ENCODE data around the gene ARHGAP24. TPM values are rescaled to one million over a fixed set of nuclear protein-coding genes. Genes with fewer than 3 reads are reported as not detected.

ARHGAP24 gene
- total RNA-seq, 1 experiment from 2014 or later: 1.3 TPM

DNA sequence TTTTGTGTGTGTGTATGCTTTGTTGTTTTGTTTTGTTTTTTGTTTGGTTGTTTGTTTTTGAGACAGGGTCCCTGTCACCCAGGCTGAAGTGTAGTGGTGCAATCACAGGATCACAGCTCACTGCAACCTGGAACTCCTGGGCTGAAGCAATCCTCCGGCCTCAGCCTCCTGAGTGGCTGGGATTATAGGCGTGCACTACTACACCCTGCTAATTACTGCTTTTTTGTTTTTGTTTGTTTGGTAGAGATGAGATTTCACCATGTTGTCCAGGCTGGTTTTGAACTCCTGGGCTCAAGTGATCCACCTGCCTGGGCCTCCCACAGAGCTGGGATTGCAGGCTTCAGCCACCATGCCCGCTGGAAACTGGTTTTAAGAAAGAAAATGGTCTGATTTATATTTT, 44.7 kb upstream of the ARHGAP24 start:
- no peak for ATAC-seq
- RAD21 ChIA-PET (ENCODE audit: low non-redundant PET in 1 of 2, low total read pairs in 2 of 2, uncharacterized antibody in 2 of 2, unreplicated experiment in 2 of 2): no interaction called here

More for the DNA sequence above, 44.7 kb upstream of the ARHGAP24 start:
- Histone ChIP-seq H3K9me3 (ENCODE audit: control insufficient read depth in 1 of 2, insufficient read depth in 1 of 2, low read depth in 1 of 2, low read length in 2 of 2) (no peaks in the 10 kb centered on the region), H4K20me1 (ENCODE audit: insufficient read depth) (no peaks in the 10 kb centered on the region), H3K27me3 (ENCODE audit: insufficient read depth, low read length) (no peaks in the 10 kb centered on the region), H3K4me1 (ENCODE audit: control insufficient read depth in 1 of 2, insufficient read depth in 2 of 2, low read length in 2 of 2) (0 out of 4 replicates have a peak, but pooled peaks cover 0 to 5% of the 10 kb centered on the region in 2 experiments), H3K4me2 (ENCODE audit: low read length) (no peak overlapping the region), H3K27ac (ENCODE audit: low read depth, low read length) (no peak overlapping the region), H3K36me3 (ENCODE audit: control insufficient read depth in 1 of 2, insufficient read depth in 2 of 2, low read length in 2 of 2) (no peaks in the 10 kb centered on the region), H3K4me3 (replicated peaks in 1 of 2; ENCODE audit: low read depth in 1 of 2, low read length in 2 of 2) (no peak overlapping the region), H2AFZ (ENCODE audit: low read depth, low read length, poor library complexity, severe bottlenecking) (no peak overlapping the region), H3K9me2 (ENCODE audit: insufficient read depth) (no peaks in the 10 kb centered on the region), H3K79me2 (ENCODE audit: insufficient read depth, low read length) (no peaks in the 10 kb centered on the region), H3K9ac (ENCODE audit: low read length) (no peak overlapping the region)
- TF ChIP-seq RAD21 (IDR thresholded peaks at IDR 0.05; ENCODE audit: low read depth) (no peak), POLR2AphosphoS5 (IDR thresholded peaks at IDR 0.05; ENCODE audit: low read depth, low read length) (no peak), JUND (IDR thresholded peaks at IDR 0.05) (no peak), EGR1 (IDR thresholded peaks at IDR 0.05; ENCODE audit: low read depth) (no peak), CEBPB (IDR thresholded peaks at IDR 0.05; ENCODE audit: low read depth) (no peak), REST (IDR thresholded peaks at IDR 0.05; ENCODE audit: low read depth) (no peak), FOSL1 (IDR thresholded peaks at IDR 0.05; ENCODE audit: low read depth) (no peak), EZH2 (IDR thresholded peaks at IDR 0.05) (no peak), SP1 (IDR thresholded peaks at IDR 0.05; ENCODE audit: low read depth) (no peak), ZNF274 (IDR thresholded peaks at IDR 0.05; ENCODE audit: low read depth, low read length) (no peak), ELF1 (IDR thresholded peaks at IDR 0.05; ENCODE audit: borderline replicate concordance, low read depth) (no peak), POLR2A (IDR thresholded peaks at IDR 0.05; ENCODE audit: borderline replicate concordance, extremely low read depth, insufficient read depth, insufficient read length) (no peak), SIN3A (IDR thresholded peaks at IDR 0.05; ENCODE audit: low read depth) (no peak), CBX3 (IDR thresholded peaks at IDR 0.05; ENCODE audit: low read depth) (no peak), SRF (IDR thresholded peaks at IDR 0.05; ENCODE audit: low read depth) (no peak), EZH2phosphoT487 (IDR thresholded peaks at IDR 0.05; ENCODE audit: borderline replicate concordance) (no peak), TCF7L2 (IDR thresholded peaks at IDR 0.05; ENCODE audit: borderline replicate concordance, extremely low read depth, insufficient read depth, insufficient read length) (no peak)
- TF ChIP-seq, protein P1, sequence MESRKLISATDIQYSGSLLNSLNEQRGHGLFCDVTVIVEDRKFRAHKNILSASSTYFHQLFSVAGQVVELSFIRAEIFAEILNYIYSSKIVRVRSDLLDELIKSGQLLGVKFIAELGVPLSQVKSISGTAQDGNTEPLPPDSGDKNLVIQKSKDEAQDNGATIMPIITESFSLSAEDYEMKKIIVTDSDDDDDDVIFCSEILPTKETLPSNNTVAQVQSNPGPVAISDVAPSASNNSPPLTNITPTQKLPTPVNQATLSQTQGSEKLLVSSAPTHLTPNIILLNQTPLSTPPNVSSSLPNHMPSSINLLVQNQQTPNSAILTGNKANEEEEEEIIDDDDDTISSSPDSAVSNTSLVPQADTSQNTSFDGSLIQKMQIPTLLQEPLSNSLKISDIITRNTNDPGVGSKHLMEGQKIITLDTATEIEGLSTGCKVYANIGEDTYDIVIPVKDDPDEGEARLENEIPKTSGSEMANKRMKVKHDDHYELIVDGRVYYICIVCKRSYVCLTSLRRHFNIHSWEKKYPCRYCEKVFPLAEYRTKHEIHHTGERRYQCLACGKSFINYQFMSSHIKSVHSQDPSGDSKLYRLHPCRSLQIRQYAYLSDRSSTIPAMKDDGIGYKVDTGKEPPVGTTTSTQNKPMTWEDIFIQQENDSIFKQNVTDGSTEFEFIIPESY (IDR thresholded peaks at IDR 0.05; ENCODE audit: extremely low read depth, insufficient replicate concordance, low read length): no peak
- TF ChIP-seq, protein P2, sequence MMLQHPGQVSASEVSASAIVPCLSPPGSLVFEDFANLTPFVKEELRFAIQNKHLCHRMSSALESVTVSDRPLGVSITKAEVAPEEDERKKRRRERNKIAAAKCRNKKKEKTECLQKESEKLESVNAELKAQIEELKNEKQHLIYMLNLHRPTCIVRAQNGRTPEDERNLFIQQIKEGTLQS (IDR thresholded peaks at IDR 0.05): no peak
- TF ChIP-seq, protein P3, sequence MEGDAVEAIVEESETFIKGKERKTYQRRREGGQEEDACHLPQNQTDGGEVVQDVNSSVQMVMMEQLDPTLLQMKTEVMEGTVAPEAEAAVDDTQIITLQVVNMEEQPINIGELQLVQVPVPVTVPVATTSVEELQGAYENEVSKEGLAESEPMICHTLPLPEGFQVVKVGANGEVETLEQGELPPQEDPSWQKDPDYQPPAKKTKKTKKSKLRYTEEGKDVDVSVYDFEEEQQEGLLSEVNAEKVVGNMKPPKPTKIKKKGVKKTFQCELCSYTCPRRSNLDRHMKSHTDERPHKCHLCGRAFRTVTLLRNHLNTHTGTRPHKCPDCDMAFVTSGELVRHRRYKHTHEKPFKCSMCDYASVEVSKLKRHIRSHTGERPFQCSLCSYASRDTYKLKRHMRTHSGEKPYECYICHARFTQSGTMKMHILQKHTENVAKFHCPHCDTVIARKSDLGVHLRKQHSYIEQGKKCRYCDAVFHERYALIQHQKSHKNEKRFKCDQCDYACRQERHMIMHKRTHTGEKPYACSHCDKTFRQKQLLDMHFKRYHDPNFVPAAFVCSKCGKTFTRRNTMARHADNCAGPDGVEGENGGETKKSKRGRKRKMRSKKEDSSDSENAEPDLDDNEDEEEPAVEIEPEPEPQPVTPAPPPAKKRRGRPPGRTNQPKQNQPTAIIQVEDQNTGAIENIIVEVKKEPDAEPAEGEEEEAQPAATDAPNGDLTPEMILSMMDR (IDR thresholded peaks at IDR 0.05 in 2 of 3, conservative IDR thresholded peaks at IDR 0.05 in 1 of 3; ENCODE audit: borderline replicate concordance in 1 of 3, insufficient read depth in 1 of 3, low read depth in 2 of 3, low read length in 2 of 3): no peak
- POLR2A ChIA-PET: no interaction called here
- intact Hi-C loops (cut with micrococcal nuclease): no loop called here
- DNase-seq (ENCODE audit: low read depth, low spot score): no peak
- no TSS peak for BruUV-seq (replicated peaks)
- CTCF ChIA-PET: no interaction called here
